Parathyroid adenoma (tissue), 2 donors: ENCODE results near the gene RDH14.

ENCODE experiments used
- H2AFZ ChIP-seq: fragments of 300-600 bp; sonication (generic); one replicate; pipeline ENCODE4 v1.7.0; 2017; ENCODE audit warnings: antibody characterized with exemption, mild to moderate bottlenecking
- H3K27ac ChIP-seq: fragments of 300-600 bp; sonication (generic); one replicate; pipeline ENCODE4 v1.7.0; 2017
- H3K27me3 ChIP-seq: fragments of 300-600 bp; sonication (generic); one replicate; pipeline ENCODE4 v1.7.0; 2017; ENCODE audit warnings: low read length; ENCODE audit not compliant: control insufficient read depth, insufficient read depth
- H3K36me3 ChIP-seq: fragments of 300-600 bp; sonication (generic); one replicate; pipeline ENCODE4 v1.7.0; 2017; ENCODE audit warnings: low read length; ENCODE audit not compliant: control insufficient read depth, insufficient read depth
- H3K4me1 ChIP-seq: fragments of 300-600 bp; sonication (generic); one replicate; pipeline ENCODE4 v1.7.0; 2017; ENCODE audit warnings: control low read depth
- H3K4me2 ChIP-seq: fragments of 300-600 bp; sonication (generic); one replicate; pipeline ENCODE4 v1.7.0; 2017; ENCODE audit warnings: low read length
- H3K4me3 ChIP-seq: fragments of 300-600 bp; sonication (generic); one replicate; pipeline ENCODE4 v1.7.0; 2017; ENCODE audit warnings: low read depth, low read length
- H3K79me2 ChIP-seq: fragments of 300-600 bp; sonication (generic); one replicate; pipeline ENCODE4 v1.7.0; 2017; ENCODE audit warnings: control low read depth
- H3K9ac ChIP-seq: fragments of 300-600 bp; sonication (generic); one replicate; pipeline ENCODE4 v1.7.0; 2017; ENCODE audit warnings: mild to moderate bottlenecking
- H3K9me3 ChIP-seq: fragments of 300-600 bp; sonication (generic); one replicate; pipeline ENCODE4 v1.7.0; 2017; ENCODE audit warnings: low read length; ENCODE audit not compliant: control insufficient read depth
- CTCF ChIP-seq: fragments of 300-600 bp; sonication (generic); IDR thresholded peaks from one replicate; pipeline ENCODE4 v1.7.0; 2017; ENCODE audit warnings: antibody characterized with exemption, mild to moderate bottlenecking
- donor health status: primary hyperparathyroidism.

Gene RDH14

GRCh38 chr2:18583905-18584607 lies 23.6 kb upstream of the RDH14 start:
- Histone ChIP-seq H3K36me3 (no peaks in the 10 kb centered on the region), H3K79me2 (no peaks in the 10 kb centered on the region), H3K9ac (no peak overlapping the region), H3K27me3 (no peaks in the 10 kb centered on the region), H3K27ac (no peak overlapping the region), H3K4me1 (no peaks in the 10 kb centered on the region), H2AFZ (no peak overlapping the region), H3K4me2 (no peak overlapping the region), H3K9me3 (no peaks in the 10 kb centered on the region), H3K4me3 (no peak overlapping the region)
- TF ChIP-seq CTCF, result no peak

DNA sequence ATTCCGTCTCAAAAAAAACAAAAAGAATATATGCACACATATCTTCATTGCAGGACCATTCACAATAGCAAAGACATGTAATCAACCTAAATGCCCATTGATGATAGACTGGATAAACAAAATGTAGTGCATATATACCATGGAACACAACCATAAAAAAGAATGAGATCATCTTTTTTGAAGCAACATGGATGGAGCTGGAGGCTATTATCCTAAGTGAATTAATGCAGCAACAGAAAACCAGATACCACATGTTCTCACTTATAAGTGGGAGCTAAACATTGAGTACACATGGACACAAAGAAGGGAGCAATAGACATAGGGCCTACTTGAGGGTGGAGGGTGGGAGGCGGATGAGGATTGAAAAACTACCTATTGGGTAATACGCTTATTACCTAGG lies 20.2 kb upstream of the RDH14 start:
- Histone ChIP-seq H3K4me3 (no peak overlapping the region), H3K9me3 (no peaks in the 10 kb centered on the region), H3K36me3 (peaks cover 3% of the 10 kb centered on the region), H3K4me1 (no peaks in the 10 kb centered on the region), H3K27ac (no peak overlapping the region), H2AFZ (no peak overlapping the region), H3K9ac (no peak overlapping the region), H3K79me2 (no peaks in the 10 kb centered on the region), H3K4me2 (no peak overlapping the region), H3K27me3 (no peaks in the 10 kb centered on the region)
- TF ChIP-seq CTCF, result no peak

GRCh38 chr2:18578033-18578432 lies 17.6 kb upstream of the RDH14 start:
- H3K4me3 ChIP-seq, result no peak overlapping the region
- no peaks in the 10 kb centered on the region for H3K27me3 ChIP-seq
- H3K27ac ChIP-seq, result no peak overlapping the region
- H3K9ac ChIP-seq, result no peak overlapping the region
- H3K4me2 ChIP-seq, result no peak overlapping the region
- no peaks in the 10 kb centered on the region for H3K4me1 ChIP-seq
- no peak overlapping the region for H2AFZ ChIP-seq
- peaks cover 3% of the 10 kb centered on the region for H3K36me3 ChIP-seq
- no peak for TF ChIP-seq CTCF
- no peaks in the 10 kb centered on the region for H3K9me3 ChIP-seq
- no peaks in the 10 kb centered on the region for H3K79me2 ChIP-seq

- Histone ChIP-seq H3K9me3 (no peaks in the 10 kb centered on the region), H3K4me3 (no peak overlapping the region), H3K36me3 (no peaks in the 10 kb centered on the region), H3K79me2 (no peaks in the 10 kb centered on the region), H3K27me3 (no peaks in the 10 kb centered on the region), H2AFZ (no peak overlapping the region), H3K4me2 (no peak overlapping the region), H3K27ac (no peak overlapping the region), H3K4me1 (no peaks in the 10 kb centered on the region), H3K9ac (no peak overlapping the region)
- TF ChIP-seq CTCF, result no peak
Measured at GRCh38 chr2:18566145-18566769, 5.8 kb upstream of the RDH14 start.

DNA sequence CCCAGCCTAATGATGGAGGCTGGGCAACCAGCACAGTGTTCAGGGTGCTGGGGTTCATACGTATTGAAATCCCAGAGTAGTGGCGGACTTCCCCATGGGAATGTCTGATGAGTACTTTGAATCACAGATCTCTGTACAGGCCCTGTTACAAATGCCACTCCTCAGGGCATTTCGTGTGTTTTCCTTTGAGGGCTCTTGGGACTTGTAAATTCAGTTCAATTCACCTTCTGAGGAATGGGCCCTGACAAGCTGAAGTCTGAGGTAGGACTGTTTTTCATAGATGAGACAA lies 288 bp upstream of the RDH14 start:
- TF ChIP-seq CTCF, result no peak
- Histone ChIP-seq H3K36me3 (no peaks in the 10 kb centered on the region), H2AFZ (peak overlapping the region; percentile 92), H3K9ac (no peak overlapping the region), H3K79me2 (no peaks in the 10 kb centered on the region), H3K4me1 (peaks cover 13% of the 10 kb centered on the region), H3K27ac (peak overlapping the region; percentile 94), H3K27me3 (no peaks in the 10 kb centered on the region), H3K9me3 (no peaks in the 10 kb centered on the region), H3K4me3 (peak overlapping the region; percentile 78), H3K4me2 (peak overlapping the region; percentile 94)
